H1 (cell line): Measurements from ENCODE around the gene ESYT2. TPM values are rescaled to one million over a fixed set of nuclear protein-coding genes. Genes with fewer than 3 reads are reported as not detected.

Source experiments
- CTCF ChIA-PET: fragments of 300-600 bp; sonication (Branson Sonifier 250); formaldehyde crosslinking; loops from one replicate; lab custom pipeline; 2021; ENCODE audit not compliant: partially characterized antibody; lab: Charles Lee
- POLR2A ChIA-PET: fragments of 300-600 bp; sonication (Branson Sonifier 250); formaldehyde crosslinking; loops from one replicate; lab custom pipeline; 2021; ENCODE audit warnings: inconsistent platforms; ENCODE audit not compliant: partially characterized antibody; lab: Charles Lee
- DNase-seq, 2 experiments: peaks; one replicate each; pipeline versions ENCODE4 v3.0.0 to v3.0.0-alpha.2; 2010 to 2022; ENCODE audit warnings: low spot score in 2 of 2, low read depth in 1 of 2, mixed read lengths in 1 of 2
- FAIRE-seq: peaks from 2 replicates; lab custom pipeline; 2011; peaks lifted over from hg19 to GRCh38; lab: Jason Lieb, UNC
- H2AFZ ChIP-seq: 2 replicates; pipeline ENCODE4 v1.8.1; 2012; ENCODE audit warnings: low read length, inconsistent platforms
- H2AK5ac ChIP-seq: 2 replicates; pipeline ENCODE4 v1.6.1; 2013; ENCODE audit warnings: low read depth, low read length
- H2BK120ac ChIP-seq: replicated peaks from 2 replicates; pipeline ENCODE3; 2013; ENCODE audit warnings: low read depth, low read length, inconsistent platforms
- H2BK12ac ChIP-seq: 2 replicates; pipeline ENCODE4 v1.6.1; 2013; ENCODE audit warnings: low read depth, low read length
- H2BK15ac ChIP-seq: 2 replicates; pipeline ENCODE4 v1.6.1; 2013; ENCODE audit warnings: low read length
- H2BK20ac ChIP-seq: 2 replicates; pipeline ENCODE4 v1.6.1; 2013; ENCODE audit warnings: low read length
- H2BK5ac ChIP-seq: 2 replicates; pipeline ENCODE4 v1.6.1; 2013; ENCODE audit warnings: low read depth, low read length
- H3K14ac ChIP-seq: 2 replicates; pipeline ENCODE4 v1.6.1; 2013; ENCODE audit warnings: inconsistent platforms; ENCODE audit not compliant: insufficient read length
- H3K18ac ChIP-seq: 2 replicates; pipeline ENCODE4 v1.6.1; 2013; ENCODE audit warnings: low read length; ENCODE audit errors: extremely low read depth
- H3K23ac ChIP-seq: 2 replicates; pipeline ENCODE4 v1.6.1; 2013; ENCODE audit warnings: inconsistent platforms; ENCODE audit not compliant: insufficient read length
- H3K23me2 ChIP-seq: 2 replicates; pipeline ENCODE4 v1.6.1; 2013; ENCODE audit warnings: low read depth, low read length
- H3K27ac ChIP-seq: 2 replicates; pipeline ENCODE4 v1.6.1; 2011; ENCODE audit warnings: low read depth, low read length, inconsistent platforms
- H3K27me3 ChIP-seq, 4 experiments: replicated peaks in 1 of 4; 1 replicate in 1 of 4; 2 replicates in 3 of 4; pipeline versions ENCODE4 v1.6.1 to v1.8.1; 2011 to 2013; ENCODE audit warnings: low read length in 3 of 4, mild to moderate bottlenecking in 3 of 4, inconsistent platforms in 2 of 4, mixed read lengths in 2 of 4, moderate library complexity in 1 of 4; ENCODE audit not compliant: control insufficient read depth in 3 of 4, insufficient read depth in 3 of 4; ENCODE audit errors: extremely low read depth in 1 of 4
- H3K36me3 ChIP-seq, 4 experiments: 2 replicates each; pipeline versions ENCODE4 v1.6.1 to v1.8.1; 2011 to 2013; ENCODE audit warnings: mild to moderate bottlenecking in 4 of 4, low read length in 3 of 4, moderate library complexity in 2 of 4, control low read depth in 1 of 4, inconsistent platforms in 1 of 4; ENCODE audit not compliant: insufficient read depth in 4 of 4, control insufficient read depth in 2 of 4
- H3K4ac ChIP-seq: replicated peaks from 2 replicates; pipeline ENCODE3; 2013; ENCODE audit warnings: low read length, low read depth, mixed read lengths, inconsistent platforms; ENCODE audit not compliant: insufficient read length
- H3K4me1 ChIP-seq, 4 experiments: replicated peaks in 1 of 4; 1 replicate in 1 of 4; 2 replicates in 3 of 4; pipeline versions ENCODE4 v1.6.1 to v1.8.1; 2011 to 2013; ENCODE audit warnings: low read length in 3 of 4, inconsistent platforms in 2 of 4, mixed read lengths in 1 of 4; ENCODE audit not compliant: insufficient read depth in 4 of 4, control insufficient read depth in 3 of 4
- H3K4me2 ChIP-seq, 2 experiments: 2 replicates each; pipeline versions ENCODE4 v1.6.1 to v1.8.1; 2011 to 2013; ENCODE audit warnings: low read depth in 2 of 2, low read length in 2 of 2, control low read depth in 1 of 2, inconsistent platforms in 1 of 2, mild to moderate bottlenecking in 1 of 2; ENCODE audit not compliant: insufficient read depth in 1 of 2
- H3K4me3 ChIP-seq, 4 experiments: fragments of 200-600, 300-600 bp in 1 of 4; sonication (generic), shearing (Covaris generic), sonication (Bioruptor Twin) in 1 of 4; 2 replicates each; pipeline versions ENCODE4 v1.5.1 to v1.8.1; 2011 to 2016; ENCODE audit warnings: low read length in 4 of 4, low read depth in 3 of 4, control low read depth in 2 of 4, inconsistent platforms in 2 of 4, mild to moderate bottlenecking in 2 of 4, mixed read lengths in 1 of 4, moderate library complexity in 1 of 4; ENCODE audit not compliant: insufficient read depth in 2 of 4; ENCODE audit errors: extremely low read depth in 1 of 4
- H3K56ac ChIP-seq: replicated peaks from 2 replicates; pipeline ENCODE3; 2013; ENCODE audit warnings: low read depth, mild to moderate bottlenecking, mixed read lengths, low read length, inconsistent platforms; ENCODE audit not compliant: insufficient read length
- H3K79me1 ChIP-seq: 2 replicates; pipeline ENCODE4 v1.6.1; 2013; ENCODE audit warnings: low read depth, low read length, control low read depth
- H3K79me2 ChIP-seq, 2 experiments: 2 replicates each; pipeline versions ENCODE4 v1.6.1 to v1.8.1; 2012 to 2013; ENCODE audit warnings: low read length in 2 of 2, mild to moderate bottlenecking in 2 of 2, inconsistent platforms in 1 of 2; ENCODE audit not compliant: insufficient read depth in 2 of 2, control insufficient read depth in 1 of 2
- H3K9ac ChIP-seq, 4 experiments: replicated peaks in 1 of 4; 1 replicate in 1 of 4; 2 replicates in 3 of 4; pipeline versions ENCODE4 v1.6.1 to v1.8.1; 2011 to 2013; ENCODE audit warnings: low read depth in 3 of 4, low read length in 3 of 4, control low read depth in 2 of 4, mild to moderate bottlenecking in 2 of 4, moderate library complexity in 2 of 4, inconsistent platforms in 1 of 4; ENCODE audit errors: extremely low read depth in 1 of 4
- H3K9me3 ChIP-seq, 2 experiments: 2 replicates each; pipeline versions ENCODE4 v1.6.1 to v1.8.1; 2012 to 2013; ENCODE audit warnings: mild to moderate bottlenecking in 2 of 2, moderate library complexity in 2 of 2, control low read depth in 1 of 2, inconsistent platforms in 1 of 2, low read depth in 1 of 2, low read length in 1 of 2, mixed read lengths in 1 of 2; ENCODE audit not compliant: insufficient read depth in 2 of 2
- H4K20me1 ChIP-seq, 2 experiments: replicated peaks in 1 of 2; 2 replicates each; pipeline versions ENCODE3 to v1.8.1; 2011 to 2013; ENCODE audit warnings: inconsistent platforms in 2 of 2, low read length in 2 of 2, mild to moderate bottlenecking in 1 of 2; ENCODE audit not compliant: insufficient read depth in 2 of 2, control insufficient read depth in 1 of 2
- H4K5ac ChIP-seq: 2 replicates; pipeline ENCODE4 v1.6.1; 2013; ENCODE audit warnings: low read length, low read depth, mixed read lengths, inconsistent platforms; ENCODE audit not compliant: insufficient read length
- H4K8ac ChIP-seq: 2 replicates; pipeline ENCODE4 v1.8.0; 2013; ENCODE audit warnings: mild to moderate bottlenecking, moderate library complexity, low read length, inconsistent platforms; ENCODE audit not compliant: insufficient read depth; ENCODE audit errors: extremely low read depth
- H4K91ac ChIP-seq: replicated peaks from 2 replicates; pipeline ENCODE3; 2013; ENCODE audit warnings: low read length, mixed read lengths, inconsistent platforms; ENCODE audit not compliant: insufficient read length
- WGBS, 2 experiments: shearing (Covaris generic) in 1 of 2; methylation state at CpG; one replicate each; pipeline versions ENCODE4 v1.1.6 to v1.1.7; 2013 to 2015; ENCODE audit warnings: low lambda C conversion rate in 2 of 2, mixed read lengths in 2 of 2, inconsistent platforms in 1 of 2, low coverage in 1 of 2, missing lambda C conversion rate in 1 of 2; ENCODE audit not compliant: insufficient replicate concordance in 2 of 2, insufficient coverage in 1 of 2, insufficient read length in 1 of 2; ENCODE audit errors: extremely low coverage in 1 of 2, missing lambda C conversion rate in 1 of 2; 5-methylcytosine and 5-hydroxymethylcytosine counted together
- polyA plus RNA-seq, 7 experiments: library from polyadenylated mRNA; depleted of rRNA in 3 of 7; stranded (reverse) in 5 of 7; unstranded in 2 of 7; fragments of >200 nt in 5 of 7; fragments of 200-250 nt in 2 of 7; gene quantifications; 1 replicate in 5 of 7; 2 replicates in 1 of 7; 4 replicates in 1 of 7; pipeline versions ENCODE4 v1.2.1 to v1.2.3, GENCODE V29; 2011 to 2013; ENCODE audit warnings: missing spikeins in 2 of 7, mixed read lengths in 2 of 7
- total RNA-seq: library from RNA; stranded (reverse); fragmentation: NEBNext Ultra II Directional; extraction: Animal tissue kit (Norgen Biotek cat#: 25700); gene quantifications from 2 replicates; pipeline ENCODE4 v1.2.1, GENCODE V29; 2021

Gene ESYT2
- total and polyA plus RNA-seq, 2 of the 8 experiments (the other 6 are each of a cell fraction or from before 2014, with no cell fraction given) = 27.0 to 37.5 TPM

DNA sequence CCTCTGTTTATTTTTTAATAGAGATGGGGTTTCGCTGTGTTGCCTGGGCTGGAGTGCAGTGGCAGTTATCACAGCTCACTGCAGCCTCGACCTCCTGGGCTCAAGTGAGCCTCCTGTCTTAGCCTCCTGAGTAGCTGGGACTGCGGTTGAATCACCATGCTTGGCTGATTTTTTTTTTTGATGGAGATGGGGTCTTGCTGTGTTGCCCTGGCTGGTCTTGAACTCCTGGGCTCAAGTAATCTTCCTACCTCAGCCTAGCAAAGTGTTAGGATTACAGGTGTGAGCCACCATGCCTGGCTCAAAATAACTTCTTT lies 35.2 kb upstream of the ESYT2 start:
- Histone ChIP-seq H2AK5ac (no peak overlapping the region), H3K23me2 (peaks cover 6% of the 10 kb centered on the region; the same call in 1 of the 2 replicates), H3K79me2 (peaks cover 2 to 52% of the 10 kb centered on the region in 2 experiments; a peak in 2 of 4 replicates), H4K91ac (no peak overlapping the region), H3K4ac (no peak overlapping the region), H4K5ac (no peak overlapping the region), H3K27me3 (no peaks in the 10 kb centered on the region; a peak in 1 of 7 replicates), H3K23ac (no peak overlapping the region), H3K36me3 (no peaks in the 10 kb centered on the region; a peak in 1 of 8 replicates), H3K56ac (no peak overlapping the region), H2AFZ (no peak overlapping the region), H3K9ac (no peak overlapping the region), H3K27ac (no peak overlapping the region), H3K4me2 (peak overlapping the region; percentile 69 to 75; a peak in 3 of 4 replicates), H3K18ac (no peak overlapping the region), H2BK12ac (peak overlapping the region; percentile 80; the same call in 1 of the 2 replicates), H4K20me1 (peaks cover 2 to 6% of the 10 kb centered on the region in 2 experiments), H3K9me3 (no peaks in the 10 kb centered on the region), H4K8ac (no peak overlapping the region), H2BK20ac (no peak overlapping the region), H3K4me1 (peaks cover 9 to 16% (median 12%) of the 10 kb centered on the region in 4 experiments; a peak in 6 of 7 replicates), H3K14ac (no peak overlapping the region), H2BK15ac (no peak overlapping the region), H2BK120ac (no peak overlapping the region), H3K79me1 (peaks cover 5% of the 10 kb centered on the region; the same call in 1 of the 2 replicates), H3K4me3 (peak overlapping the region in 3 of 4 experiments; percentile 44 to 66 (median 45); a peak in 5 of 8 replicates), H2BK5ac (no peak overlapping the region)
- DNase-seq = no peak
- CTCF ChIA-PET = interaction anchor here (0.6 to 2.1 kb wide), 2 partner anchors 112 to 154 kb away, joined by 4 to 9 read pairs; no protein-coding TSS in a partner anchor
- 97% methylated on average over 3 of the region's 3 CpGs; no CpG with 5 or more reads in 1 of the 2 experiments for WGBS, 2 experiments
- POLR2A ChIA-PET = interaction anchor here (1.0 to 1.5 kb wide), 3 partner anchors 10 to 141 kb away, joined by 3 to 5 read pairs (median 3); no protein-coding TSS in a partner anchor
- no peak for FAIRE-seq
